A549 (cell line): ENCODE data around the gene COL5A1. TPM values are rescaled to one million over a fixed set of nuclear protein-coding genes. Genes with fewer than 3 reads are reported as not detected.

Experiments
- ATAC-seq, 2 experiments: fragments of 200-7000 bp in 1 of 2; fragments of >200 bp in 1 of 2; cut with Nextera tagmentation in 1 of 2; cut with Tn5 transposase in 1 of 2; 3 replicates each; pipeline versions ENCODE4 v1.8.0 to v1.9.1; 2018 to 2020; ENCODE audit warnings: mild to moderate bottlenecking in 1 of 2, moderate library complexity in 1 of 2
- CTCF ChIA-PET: fragments of 300-600 bp; sonication (Branson Sonifier 250); formaldehyde crosslinking; extraction: SDS; loops from one replicate; lab custom pipeline; 2021; ENCODE audit warnings: antibody characterized with exemption, inconsistent platforms; lab: Yijun Ruan, JAX
- POLR2A ChIA-PET: fragments of 350-600 bp; formaldehyde crosslinking; extraction: SDS; loops from one replicate; lab custom pipeline; 2021; ENCODE audit warnings: antibody characterized with exemption, inconsistent platforms; lab: Yijun Ruan, JAX
- DNase-seq, 2 experiments: peaks; one replicate each; pipeline versions ENCODE4 v3.0.0 to v3.0.0-alpha.2; 2011 to 2016; ENCODE audit warnings: low read depth in 1 of 2, low spot score in 1 of 2
- FAIRE-seq: peaks from 2 replicates; lab custom pipeline; 2011; peaks lifted over from hg19 to GRCh38; lab: Jason Lieb, UNC
- H3K27ac ChIP-seq, 2 experiments: fragments of >200 bp; sonication (Bioruptor Twin); formaldehyde crosslinking; 3 replicates each; pipeline ENCODE4 v1.5.1; 2016 to 2017
- H3K4me1 ChIP-seq: fragments of >200 bp; sonication (Bioruptor Twin); formaldehyde crosslinking; 3 replicates; pipeline ENCODE4 v1.6.1; 2016
- H3K4me2 ChIP-seq: fragments of >200 bp; sonication (Bioruptor Twin); formaldehyde crosslinking; 3 replicates; pipeline ENCODE4 v1.6.1; 2016
- H3K4me3 ChIP-seq: fragments of >200 bp; sonication (Bioruptor Twin); formaldehyde crosslinking; 3 replicates; pipeline ENCODE4 v1.5.1; 2016
- H3K9me3 ChIP-seq: fragments of >200 bp; sonication (Bioruptor Twin); formaldehyde crosslinking; 3 replicates; pipeline ENCODE4 v1.6.1; 2016
- BHLHE40 ChIP-seq: IDR thresholded peaks from 2 replicates; pipeline ENCODE4 v1.6.1; 2012; ENCODE audit warnings: low read depth, low read length, inconsistent platforms
- CBX2 ChIP-seq: fragments of 200-600 bp; sonication (generic); IDR thresholded peaks from 2 replicates; pipeline ENCODE4 v1.6.1; 2016; ENCODE audit warnings: low read depth, mild to moderate bottlenecking, borderline replicate concordance
- CHD2 ChIP-seq: fragments of 150-350 bp; IDR thresholded peaks from 2 replicates; pipeline ENCODE4 v1.6.1; 2014; ENCODE audit warnings: low read length; ENCODE audit not compliant: partially characterized antibody
- EHMT2 ChIP-seq: fragments of 200-600 bp; sonication (generic); IDR thresholded peaks from 2 replicates; pipeline ENCODE4 v1.6.1; 2016; ENCODE audit warnings: antibody characterized with exemption, low read depth, mild to moderate bottlenecking, moderate library complexity
- ESRRA ChIP-seq: fragments of 150-350 bp; IDR thresholded peaks from 2 replicates; pipeline ENCODE4 v1.6.1; 2014; ENCODE audit warnings: mild to moderate bottlenecking, low read length, borderline replicate concordance
- FOSB ChIP-seq: fragments of 250-450 bp; sonication (Bioruptor Pico); IDR thresholded peaks from 2 replicates; pipeline ENCODE4 v1.5.0; 2020; ENCODE audit warnings: mild to moderate bottlenecking, moderate library complexity
- FOXS1 ChIP-seq: fragments of 250-450 bp; sonication (Bioruptor Pico); IDR thresholded peaks from 2 replicates; pipeline ENCODE4 v1.5.0; 2020; ENCODE audit warnings: mild to moderate bottlenecking, moderate library complexity
- GATA3 ChIP-seq: IDR thresholded peaks from 2 replicates; pipeline ENCODE4 v1.6.1; 2012; ENCODE audit warnings: borderline replicate concordance
- HDAC2 ChIP-seq: fragments of 200-600 bp; sonication (generic); IDR thresholded peaks from 2 replicates; pipeline ENCODE4 v1.6.1; 2016
- HOXB13 ChIP-seq: fragments of 250-450 bp; sonication (Bioruptor Pico); IDR thresholded peaks from 2 replicates; pipeline ENCODE4 v1.5.0; 2020; ENCODE audit warnings: low read depth, mild to moderate bottlenecking, moderate library complexity
- JUNB ChIP-seq: fragments of >200 bp; sonication (Bioruptor Twin); formaldehyde crosslinking; IDR thresholded peaks from 2 replicates; pipeline ENCODE4 v1.6.1; 2016
- KDM1A ChIP-seq: fragments of 200-600 bp; sonication (generic); IDR thresholded peaks from 2 replicates; pipeline ENCODE4 v1.6.1; 2016; ENCODE audit warnings: low read depth, mild to moderate bottlenecking
- NPAS2 ChIP-seq: fragments of 250-450 bp; sonication (Bioruptor Pico); IDR thresholded peaks from 2 replicates; pipeline ENCODE4 v1.8.0; 2022; ENCODE audit warnings: mild to moderate bottlenecking, moderate library complexity, borderline replicate concordance
- POLR2AphosphoS2 ChIP-seq: conservative IDR thresholded peaks from 2 replicates; pipeline ENCODE4 v1.6.1; 2012; ENCODE audit warnings: low read length, improper control_type of control experiment, inconsistent platforms
- RAD21 ChIP-seq, 2 experiments: fragments of >200 bp in 1 of 2; sonication (Bioruptor Twin) in 1 of 2; formaldehyde crosslinking in 1 of 2; IDR thresholded peaks in 1 of 2; conservative IDR thresholded peaks in 1 of 2; 2 replicates in 1 of 2; 3 replicates in 1 of 2; pipeline ENCODE4 v1.6.1; 2012 to 2018; ENCODE audit warnings: inconsistent platforms in 1 of 2
- RFX5 ChIP-seq: fragments of 450-650 bp; IDR thresholded peaks from 2 replicates; pipeline ENCODE4 v1.7.1; 2014; ENCODE audit warnings: antibody characterized with exemption, mild to moderate bottlenecking, moderate library complexity
- SMC3 ChIP-seq: fragments of >200 bp; sonication (Bioruptor Twin); formaldehyde crosslinking; IDR thresholded peaks from 3 replicates; pipeline ENCODE4 v1.6.1; 2018; ENCODE audit warnings: inconsistent platforms
- TFCP2L1 ChIP-seq: fragments of 250-450 bp; sonication (Bioruptor Pico); IDR thresholded peaks from 2 replicates; pipeline ENCODE4 v1.5.0; 2021; ENCODE audit warnings: mild to moderate bottlenecking
- ZC3H11A ChIP-seq: fragments of 450-650 bp; IDR thresholded peaks from 2 replicates; pipeline ENCODE4 v1.6.1; 2014; ENCODE audit warnings: antibody characterized with exemption, mild to moderate bottlenecking
- ZSCAN20 ChIP-seq: fragments of 250-450 bp; sonication (Bioruptor Pico); IDR thresholded peaks from 2 replicates; pipeline ENCODE4 v1.8.0; 2022; ENCODE audit warnings: mild to moderate bottlenecking, moderate library complexity
- WGBS: methylation state at CpG from one replicate; pipeline ENCODE4 v1.1.6; 2017; ENCODE audit errors: missing lambda C conversion rate; 5-methylcytosine and 5-hydroxymethylcytosine counted together
- polyA plus RNA-seq, 4 experiments: library from polyadenylated mRNA; depleted of rRNA in 3 of 4; stranded (reverse); fragments of >200 nt; fragmentation: RNase III in 1 of 4; extraction: RNeasy Plus Mini Kit Qiagen cat#74134 plus additional on column Dnase treatment in 1 of 4; gene quantifications; 2 replicates in 3 of 4; 3 replicates in 1 of 4; pipeline ENCODE4 v1.2.3, GENCODE V29; 2011 to 2017
- TF ChIP-seq, protein P1 (sequence below): fragments of >200 bp; sonication (Bioruptor Twin); formaldehyde crosslinking; IDR thresholded peaks from 3 replicates; pipeline ENCODE4 v1.6.1; 2016
- TF ChIP-seq, protein P2 (sequence below): fragments of >200 bp; sonication (Bioruptor Twin); formaldehyde crosslinking; IDR thresholded peaks from 3 replicates; pipeline ENCODE4 v1.5.1; 2016
- TF ChIP-seq, protein P3 (sequence below): fragments of 250-450 bp; sonication (Bioruptor Pico); IDR thresholded peaks from 2 replicates; pipeline ENCODE4 v1.5.0; 2021; ENCODE audit warnings: mild to moderate bottlenecking, moderate library complexity, borderline replicate concordance
- TF ChIP-seq, protein P4 (sequence below): IDR thresholded peaks from 2 replicates; pipeline ENCODE4 v1.6.1; 2012
- TF ChIP-seq, protein P5 (sequence below): fragments of 150-350 bp; IDR thresholded peaks from 2 replicates; pipeline ENCODE4 v1.6.1; 2014; ENCODE audit warnings: low read depth, mild to moderate bottlenecking, low read length
- TF ChIP-seq, protein P6 (sequence below): fragments of >200 bp; sonication (Bioruptor Twin); formaldehyde crosslinking; IDR thresholded peaks from 2 replicates; pipeline ENCODE4 v1.6.1; 2016

Gene COL5A1
- polyA plus RNA-seq, 2 of the 4 experiments (the other 2 are of a cell fraction), result 16.1 to 67.5 TPM

DNA sequence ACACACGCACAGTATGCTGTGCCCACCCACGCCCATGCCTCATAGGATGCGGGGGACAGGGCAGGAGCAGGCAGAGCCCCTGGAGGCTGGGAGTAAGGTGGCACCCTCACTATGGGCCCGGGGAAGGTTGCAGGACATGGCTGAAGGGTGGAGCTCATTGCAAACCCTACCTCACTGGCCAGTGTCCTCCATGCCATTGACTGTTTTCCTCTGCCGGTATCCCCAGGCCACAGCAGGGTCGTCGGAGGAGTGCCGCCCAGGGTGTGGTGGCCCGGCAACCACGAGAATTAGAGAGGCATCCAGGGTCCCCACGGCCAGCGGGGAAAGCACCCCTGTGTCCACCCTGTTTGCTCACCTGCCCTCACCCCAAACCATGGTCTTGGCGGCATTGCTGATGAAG lies 179.3 kb downstream of the COL5A1 start:
- ChIA-PET CTCF (interaction anchor here (1.0 to 1.1 kb wide), 2 partner anchors 18 to 592 kb away, joined by 3 read pairs; no protein-coding TSS in a partner anchor), POLR2A (no interaction called here)
- WGBS, result 84% methylated on average over 13 of the region's 13 CpGs

DNA sequence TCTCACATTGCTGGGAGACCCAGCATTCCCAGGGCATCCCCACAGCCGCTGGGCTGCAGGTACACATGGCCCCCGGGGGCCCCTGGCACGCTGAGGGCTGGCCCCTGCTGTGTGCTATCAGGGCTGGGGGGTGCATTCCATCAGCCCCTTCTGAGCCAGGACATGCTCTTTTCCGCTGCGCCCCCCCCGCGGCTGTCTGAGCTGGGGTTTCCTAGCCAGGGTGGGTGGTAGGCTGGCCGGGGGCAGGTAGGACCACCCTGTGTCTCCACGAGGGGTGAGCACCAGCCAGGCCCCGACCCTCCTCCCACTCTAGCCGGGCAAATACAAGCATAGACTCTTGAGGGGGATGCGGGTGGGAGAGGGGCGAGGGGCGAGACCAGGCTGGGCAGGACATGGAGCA lies 180.9 kb downstream of the COL5A1 start:
- Histone ChIP-seq H3K27ac (no peak overlapping the region), H3K9me3 (no peaks in the 10 kb centered on the region), H3K4me2 (no peak overlapping the region), H3K4me1 (no peaks in the 10 kb centered on the region), H3K4me3 (no peak overlapping the region)
- no peak for DNase-seq
- no peak for ATAC-seq
- no peak for TF ChIP-seq NPAS2 (CRISPR knock-in tag)
- no peak for TF ChIP-seq JUNB
- TF ChIP-seq POLR2AphosphoS2, result no peak
- no peak for TF ChIP-seq ESRRA
- no peak for TF ChIP-seq CHD2
- no peak for TF ChIP-seq ZC3H11A
- TF ChIP-seq TFCP2L1 (CRISPR knock-in tag), result no peak
- TF ChIP-seq GATA3, result no peak
- TF ChIP-seq, protein P1, sequence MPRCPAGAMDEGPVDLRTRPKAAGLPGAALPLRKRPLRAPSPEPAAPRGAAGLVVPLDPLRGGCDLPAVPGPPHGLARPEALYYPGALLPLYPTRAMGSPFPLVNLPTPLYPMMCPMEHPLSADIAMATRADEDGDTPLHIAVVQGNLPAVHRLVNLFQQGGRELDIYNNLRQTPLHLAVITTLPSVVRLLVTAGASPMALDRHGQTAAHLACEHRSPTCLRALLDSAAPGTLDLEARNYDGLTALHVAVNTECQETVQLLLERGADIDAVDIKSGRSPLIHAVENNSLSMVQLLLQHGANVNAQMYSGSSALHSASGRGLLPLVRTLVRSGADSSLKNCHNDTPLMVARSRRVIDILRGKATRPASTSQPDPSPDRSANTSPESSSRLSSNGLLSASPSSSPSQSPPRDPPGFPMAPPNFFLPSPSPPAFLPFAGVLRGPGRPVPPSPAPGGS, result no peak
- TF ChIP-seq HDAC2, result no peak
- no peak for TF ChIP-seq HOXB13 (CRISPR knock-in tag)
- no peak for TF ChIP-seq FOSB (CRISPR knock-in tag)
- TF ChIP-seq RAD21 (conservative IDR thresholded peaks at IDR 0.05 in 1 of 2, IDR thresholded peaks at IDR 0.05 in 1 of 2), result no peak
- TF ChIP-seq, protein P2, sequence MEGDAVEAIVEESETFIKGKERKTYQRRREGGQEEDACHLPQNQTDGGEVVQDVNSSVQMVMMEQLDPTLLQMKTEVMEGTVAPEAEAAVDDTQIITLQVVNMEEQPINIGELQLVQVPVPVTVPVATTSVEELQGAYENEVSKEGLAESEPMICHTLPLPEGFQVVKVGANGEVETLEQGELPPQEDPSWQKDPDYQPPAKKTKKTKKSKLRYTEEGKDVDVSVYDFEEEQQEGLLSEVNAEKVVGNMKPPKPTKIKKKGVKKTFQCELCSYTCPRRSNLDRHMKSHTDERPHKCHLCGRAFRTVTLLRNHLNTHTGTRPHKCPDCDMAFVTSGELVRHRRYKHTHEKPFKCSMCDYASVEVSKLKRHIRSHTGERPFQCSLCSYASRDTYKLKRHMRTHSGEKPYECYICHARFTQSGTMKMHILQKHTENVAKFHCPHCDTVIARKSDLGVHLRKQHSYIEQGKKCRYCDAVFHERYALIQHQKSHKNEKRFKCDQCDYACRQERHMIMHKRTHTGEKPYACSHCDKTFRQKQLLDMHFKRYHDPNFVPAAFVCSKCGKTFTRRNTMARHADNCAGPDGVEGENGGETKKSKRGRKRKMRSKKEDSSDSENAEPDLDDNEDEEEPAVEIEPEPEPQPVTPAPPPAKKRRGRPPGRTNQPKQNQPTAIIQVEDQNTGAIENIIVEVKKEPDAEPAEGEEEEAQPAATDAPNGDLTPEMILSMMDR, result no peak
- TF ChIP-seq, protein P3, sequence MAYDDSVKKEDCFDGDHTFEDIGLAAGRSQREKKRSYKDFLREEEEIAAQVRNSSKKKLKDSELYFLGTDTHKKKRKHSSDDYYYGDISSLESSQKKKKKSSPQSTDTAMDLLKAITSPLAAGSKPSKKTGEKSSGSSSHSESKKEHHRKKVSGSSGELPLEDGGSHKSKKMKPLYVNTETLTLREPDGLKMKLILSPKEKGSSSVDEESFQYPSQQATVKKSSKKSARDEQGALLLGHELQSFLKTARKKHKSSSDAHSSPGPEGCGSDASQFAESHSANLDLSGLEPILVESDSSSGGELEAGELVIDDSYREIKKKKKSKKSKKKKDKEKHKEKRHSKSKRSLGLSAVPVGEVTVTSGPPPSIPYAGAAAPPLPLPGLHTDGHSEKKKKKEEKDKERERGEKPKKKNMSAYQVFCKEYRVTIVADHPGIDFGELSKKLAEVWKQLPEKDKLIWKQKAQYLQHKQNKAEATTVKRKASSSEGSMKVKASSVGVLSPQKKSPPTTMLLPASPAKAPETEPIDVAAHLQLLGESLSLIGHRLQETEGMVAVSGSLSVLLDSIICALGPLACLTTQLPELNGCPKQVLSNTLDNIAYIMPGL (CRISPR knock-in tag), result no peak
- no peak for TF ChIP-seq EHMT2
- TF ChIP-seq ZSCAN20, result no peak
- no peak for TF ChIP-seq KDM1A
- TF ChIP-seq, protein P4, sequence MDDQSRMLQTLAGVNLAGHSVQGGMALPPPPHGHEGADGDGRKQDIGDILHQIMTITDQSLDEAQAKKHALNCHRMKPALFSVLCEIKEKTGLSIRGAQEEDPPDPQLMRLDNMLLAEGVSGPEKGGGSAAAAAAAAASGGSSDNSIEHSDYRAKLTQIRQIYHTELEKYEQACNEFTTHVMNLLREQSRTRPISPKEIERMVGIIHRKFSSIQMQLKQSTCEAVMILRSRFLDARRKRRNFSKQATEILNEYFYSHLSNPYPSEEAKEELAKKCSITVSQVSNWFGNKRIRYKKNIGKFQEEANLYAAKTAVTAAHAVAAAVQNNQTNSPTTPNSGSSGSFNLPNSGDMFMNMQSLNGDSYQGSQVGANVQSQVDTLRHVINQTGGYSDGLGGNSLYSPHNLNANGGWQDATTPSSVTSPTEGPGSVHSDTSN, result no peak
- TF ChIP-seq, protein P5, sequence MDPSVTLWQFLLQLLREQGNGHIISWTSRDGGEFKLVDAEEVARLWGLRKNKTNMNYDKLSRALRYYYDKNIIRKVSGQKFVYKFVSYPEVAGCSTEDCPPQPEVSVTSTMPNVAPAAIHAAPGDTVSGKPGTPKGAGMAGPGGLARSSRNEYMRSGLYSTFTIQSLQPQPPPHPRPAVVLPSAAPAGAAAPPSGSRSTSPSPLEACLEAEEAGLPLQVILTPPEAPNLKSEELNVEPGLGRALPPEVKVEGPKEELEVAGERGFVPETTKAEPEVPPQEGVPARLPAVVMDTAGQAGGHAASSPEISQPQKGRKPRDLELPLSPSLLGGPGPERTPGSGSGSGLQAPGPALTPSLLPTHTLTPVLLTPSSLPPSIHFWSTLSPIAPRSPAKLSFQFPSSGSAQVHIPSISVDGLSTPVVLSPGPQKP, result no peak
- WGBS, result 80% methylated on average over 11 of the region's 14 CpGs
- ChIA-PET POLR2A (no interaction called here), CTCF (interaction anchor here (0.8 to 1.6 kb wide), 3 partner anchors 9 to 30 kb away, joined by 3 to 4 read pairs (median 4); no protein-coding TSS in a partner anchor)
- no peak for FAIRE-seq

More for the DNA sequence above, 179.3 kb downstream of the COL5A1 start:
- no peak for FAIRE-seq
- Histone ChIP-seq H3K9me3 (no peaks in the 10 kb centered on the region), H3K4me3 (no peak overlapping the region), H3K27ac (no peak overlapping the region), H3K4me1 (no peaks in the 10 kb centered on the region), H3K4me2 (no peak overlapping the region)
- no peak for ATAC-seq
- no peak for DNase-seq
- no peak for TF ChIP-seq SMC3
- no peak for TF ChIP-seq GATA3
- no peak for TF ChIP-seq FOXS1 (CRISPR knock-in tag)
- no peak for TF ChIP-seq BHLHE40
- TF ChIP-seq NPAS2 (CRISPR knock-in tag), result no peak
- TF ChIP-seq RFX5, result no peak
- TF ChIP-seq CBX2, result no peak
- TF ChIP-seq, protein P6, sequence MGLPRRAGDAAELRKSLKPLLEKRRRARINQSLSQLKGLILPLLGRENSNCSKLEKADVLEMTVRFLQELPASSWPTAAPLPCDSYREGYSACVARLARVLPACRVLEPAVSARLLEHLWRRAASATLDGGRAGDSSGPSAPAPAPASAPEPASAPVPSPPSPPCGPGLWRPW, result no peak
